ENCODE data around the gene RUSF1. TPM values are rescaled to one million over a fixed set of nuclear protein-coding genes. Genes with fewer than 3 reads are reported as not detected.
"Not testable (repeated sequence)": the region's sequence is repeated elsewhere in the genome, so short reads cannot be mapped to it uniquely, and the experiment has no call there.

Gene RUSF1
- polyA plus RNA-seq, 1 donor (not counting 4 experiments of a cell fraction or from before 2014, with no cell fraction given): 17.4 TPM

GRCh38 chr16:31484491-31485171 is 23.6 kb downstream of the RUSF1 start:
- Histone ChIP-seq H3K27ac (ENCODE audit: control insufficient read depth, insufficient read depth, low read length) (no peak overlapping the region), H3K4me1 (ENCODE audit: control insufficient read depth, extremely low read depth, insufficient read depth, low read length) (peaks cover 14% of the 10 kb centered on the region), H3K9me3 (ENCODE audit: control insufficient read depth, low read depth, low read length) (no peaks in the 10 kb centered on the region), H3K9me1 (ENCODE audit: control insufficient read depth, extremely low read depth, insufficient read depth, low read length) (no peaks in the 10 kb centered on the region), H4K20me1 (ENCODE audit: control insufficient read depth, extremely low read depth, insufficient read depth, low read length) (no peaks in the 10 kb centered on the region), H3K36me3 (ENCODE audit: control insufficient read depth in 2 of 2, extremely low read depth in 1 of 2, insufficient read depth in 2 of 2, low read length in 2 of 2) (no peaks in the 10 kb centered on the region), H3K4me2 (ENCODE audit: control insufficient read depth, extremely low read depth, insufficient read depth, low read depth, low read length) (no peak overlapping the region), H3K9ac (ENCODE audit: control insufficient read depth, extremely low read depth, insufficient read depth, low read length) (no peak overlapping the region), H3K4me3 (ENCODE audit: control insufficient read depth in 2 of 3, extremely low read depth in 1 of 3, insufficient read depth in 2 of 3, low read depth in 1 of 3, low read length in 3 of 3) (no peak overlapping the region), H3K79me2 (ENCODE audit: control insufficient read depth, insufficient read depth, low read length) (no peaks in the 10 kb centered on the region), H2AFZ (ENCODE audit: control insufficient read depth, low read length) (no peak overlapping the region), H3K27me3 (ENCODE audit: control insufficient read depth, extremely low read depth, insufficient read depth, low read length) (peaks cover 16% of the 10 kb centered on the region)
- no peak for FAIRE-seq
- DNase-seq (ENCODE audit: low read depth, low spot score): no peak
- TF ChIP-seq, protein P1, sequence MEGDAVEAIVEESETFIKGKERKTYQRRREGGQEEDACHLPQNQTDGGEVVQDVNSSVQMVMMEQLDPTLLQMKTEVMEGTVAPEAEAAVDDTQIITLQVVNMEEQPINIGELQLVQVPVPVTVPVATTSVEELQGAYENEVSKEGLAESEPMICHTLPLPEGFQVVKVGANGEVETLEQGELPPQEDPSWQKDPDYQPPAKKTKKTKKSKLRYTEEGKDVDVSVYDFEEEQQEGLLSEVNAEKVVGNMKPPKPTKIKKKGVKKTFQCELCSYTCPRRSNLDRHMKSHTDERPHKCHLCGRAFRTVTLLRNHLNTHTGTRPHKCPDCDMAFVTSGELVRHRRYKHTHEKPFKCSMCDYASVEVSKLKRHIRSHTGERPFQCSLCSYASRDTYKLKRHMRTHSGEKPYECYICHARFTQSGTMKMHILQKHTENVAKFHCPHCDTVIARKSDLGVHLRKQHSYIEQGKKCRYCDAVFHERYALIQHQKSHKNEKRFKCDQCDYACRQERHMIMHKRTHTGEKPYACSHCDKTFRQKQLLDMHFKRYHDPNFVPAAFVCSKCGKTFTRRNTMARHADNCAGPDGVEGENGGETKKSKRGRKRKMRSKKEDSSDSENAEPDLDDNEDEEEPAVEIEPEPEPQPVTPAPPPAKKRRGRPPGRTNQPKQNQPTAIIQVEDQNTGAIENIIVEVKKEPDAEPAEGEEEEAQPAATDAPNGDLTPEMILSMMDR (optimal IDR thresholded peaks at IDR 0.05 in 1 of 3, IDR thresholded peaks at IDR 0.05 in 1 of 3, conservative IDR thresholded peaks at IDR 0.05 in 1 of 3; ENCODE audit: extremely low read depth in 1 of 3, insufficient read depth in 2 of 3, low read length in 3 of 3): no peak
- no peak for TF ChIP-seq EZH2 (IDR thresholded peaks at IDR 0.05; ENCODE audit: low read length)
- dilution Hi-C loops (cut with MboI; ENCODE audit: extremely low pct_ligation_motif_present, low sequenced_read_pairs): no loop called here

- H3K9me1 ChIP-seq (ENCODE audit: control insufficient read depth, extremely low read depth, insufficient read depth, low read length); FAIRE-seq; H3K27ac ChIP-seq (ENCODE audit: control insufficient read depth, insufficient read depth, low read length); H3K79me2 ChIP-seq (ENCODE audit: control insufficient read depth, insufficient read depth, low read length); H3K9me3 ChIP-seq (ENCODE audit: control insufficient read depth, low read depth, low read length); dilution Hi-C loops (cut with MboI; ENCODE audit: extremely low pct_ligation_motif_present, low sequenced_read_pairs); DNase-seq (ENCODE audit: low read depth, low spot score); H4K20me1 ChIP-seq (ENCODE audit: control insufficient read depth, extremely low read depth, insufficient read depth, low read length); H3K36me3 ChIP-seq (ENCODE audit: control insufficient read depth in 2 of 2, extremely low read depth in 1 of 2, insufficient read depth in 2 of 2, low read length in 2 of 2); H3K4me2 ChIP-seq (ENCODE audit: control insufficient read depth, extremely low read depth, insufficient read depth, low read depth, low read length); H3K4me3 ChIP-seq (ENCODE audit: control insufficient read depth in 2 of 3, extremely low read depth in 1 of 3, insufficient read depth in 2 of 3, low read depth in 1 of 3, low read length in 3 of 3); H3K9ac ChIP-seq (ENCODE audit: control insufficient read depth, extremely low read depth, insufficient read depth, low read length); H2AFZ ChIP-seq (ENCODE audit: control insufficient read depth, low read length): not testable (repeated sequence)
- H3K4me1 ChIP-seq (ENCODE audit: control insufficient read depth, extremely low read depth, insufficient read depth, low read length): peaks cover 14% of the 10 kb centered on the region
- peaks cover 16% of the 10 kb centered on the region for H3K27me3 ChIP-seq (ENCODE audit: control insufficient read depth, extremely low read depth, insufficient read depth, low read length)
These were observed 24.1 kb downstream of the RUSF1 start for GRCh38 chr16:31484048-31484447.

DNA sequence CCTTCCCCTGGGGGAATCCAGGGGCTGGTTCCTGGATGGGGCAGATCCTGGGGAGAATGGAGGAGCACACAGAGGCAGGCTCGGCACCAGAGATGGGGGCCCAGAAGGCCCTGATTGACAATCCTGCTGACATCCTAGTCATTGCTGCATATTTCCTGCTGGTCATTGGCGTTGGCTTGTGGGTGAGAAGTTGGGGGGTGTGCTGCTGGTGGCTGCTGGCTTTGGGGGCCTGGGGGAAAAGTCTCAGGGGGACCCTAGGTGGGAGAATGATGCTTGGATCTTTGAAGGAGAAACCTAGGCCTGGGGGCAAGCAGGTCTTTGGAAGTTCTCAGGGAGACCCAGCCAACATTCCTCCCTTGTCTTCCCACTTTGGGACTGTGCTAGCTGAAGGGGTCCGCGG is 25.1 kb downstream of the RUSF1 start, which contains the start of gene SLC5A2:
TSS of gene SLC5A2 (plus strand) at position 43 of the 400 bp plus-strand sequence. CDS start at position 57, 14 bp downstream.
- Histone ChIP-seq H4K20me1 (ENCODE audit: control insufficient read depth, extremely low read depth, insufficient read depth, low read length) (no peaks in the 10 kb centered on the region), H3K9me1 (ENCODE audit: control insufficient read depth, extremely low read depth, insufficient read depth, low read length) (no peaks in the 10 kb centered on the region), H3K9me3 (ENCODE audit: control insufficient read depth, low read depth, low read length) (no peaks in the 10 kb centered on the region), H3K27me3 (ENCODE audit: control insufficient read depth, extremely low read depth, insufficient read depth, low read length) (peaks cover 16% of the 10 kb centered on the region), H3K36me3 (ENCODE audit: control insufficient read depth in 2 of 2, extremely low read depth in 1 of 2, insufficient read depth in 2 of 2, low read length in 2 of 2) (no peaks in the 10 kb centered on the region), H3K4me1 (ENCODE audit: control insufficient read depth, extremely low read depth, insufficient read depth, low read length) (peaks cover 10% of the 10 kb centered on the region), H3K4me3 (ENCODE audit: control insufficient read depth in 2 of 3, extremely low read depth in 1 of 3, insufficient read depth in 2 of 3, low read depth in 1 of 3, low read length in 3 of 3) (no peak within 1 kb of the TSS), H3K27ac (ENCODE audit: control insufficient read depth, insufficient read depth, low read length) (no peak within 1 kb of the TSS), H3K4me2 (ENCODE audit: control insufficient read depth, extremely low read depth, insufficient read depth, low read depth, low read length) (no peak within 1 kb of the TSS), H3K9ac (ENCODE audit: control insufficient read depth, extremely low read depth, insufficient read depth, low read length) (no peak within 1 kb of the TSS), H2AFZ (ENCODE audit: control insufficient read depth, low read length) (no peak within 1 kb of the TSS), H3K79me2 (ENCODE audit: control insufficient read depth, insufficient read depth, low read length) (no peaks in the 10 kb centered on the region)
- DNase-seq (ENCODE audit: low read depth, low spot score) (no peak), FAIRE-seq (no peak)
- dilution Hi-C loops (cut with MboI; ENCODE audit: extremely low pct_ligation_motif_present, low sequenced_read_pairs): no loop called here
- TF ChIP-seq, protein P1 (optimal IDR thresholded peaks at IDR 0.05 in 1 of 3, IDR thresholded peaks at IDR 0.05 in 1 of 3, conservative IDR thresholded peaks at IDR 0.05 in 1 of 3; ENCODE audit: extremely low read depth in 1 of 3, insufficient read depth in 2 of 3, low read length in 3 of 3): no peak
- TF ChIP-seq EZH2 (IDR thresholded peaks at IDR 0.05; ENCODE audit: low read length): no peak
